Astrocyte of the hippocampus (primary cell): ENCODE results near the gene ALDH1A3.

Experiments used
- DNase-seq: peaks from one replicate; pipeline ENCODE4 v3.0.0; 2011; ENCODE audit warnings: low read depth, low spot score

ALDH1A3 gene

GRCh38 chr15:100881573-100882336 is 2.1 kb downstream of the ALDH1A3 start:
- DNase-seq, result no peak

GRCh38 chr15:100885116-100885515 is 5.5 kb downstream of the ALDH1A3 start:
- DNase-seq, result no peak

- no peak for DNase-seq
These were observed 6.2 kb downstream of the ALDH1A3 start for GRCh38 chr15:100885811-100886210.

- no peak for DNase-seq
These were observed 7.7 kb downstream of the ALDH1A3 start for GRCh38 chr15:100887211-100887913.

- DNase-seq, result peak; percentile 77
These were observed 9.9 kb downstream of the ALDH1A3 start for GRCh38 chr15:100889385-100890050.

GRCh38 chr15:100890051-100890720 is 10.6 kb downstream of the ALDH1A3 start:
- no peak for DNase-seq

- DNase-seq, result no peak
These were observed 11.2 kb downstream of the ALDH1A3 start for GRCh38 chr15:100890850-100891249.

GRCh38 chr15:100891307-100892012 is 11.8 kb downstream of the ALDH1A3 start:
- no peak for DNase-seq

GRCh38 chr15:100892013-100892355 is 12.4 kb downstream of the ALDH1A3 start:
- DNase-seq, result no peak

GRCh38 chr15:100893261-100893963 is 13.8 kb downstream of the ALDH1A3 start:
- DNase-seq, result no peak

GRCh38 chr15:100893964-100894295 is 14.3 kb downstream of the ALDH1A3 start:
- peak; percentile 66 for DNase-seq

- no peak for DNase-seq
These were observed 16.1 kb downstream of the ALDH1A3 start for GRCh38 chr15:100895721-100896120.

GRCh38 chr15:100897221-100898151 is 17.9 kb downstream of the ALDH1A3 start:
- DNase-seq, result no peak

- no peak for DNase-seq
These were observed 18.5 kb downstream of the ALDH1A3 start for GRCh38 chr15:100898152-100898490.

GRCh38 chr15:100898661-100899462 is 19.2 kb downstream of the ALDH1A3 start:
- DNase-seq, result no peak

GRCh38 chr15:100899601-100900000 is 20.0 kb downstream of the ALDH1A3 start:
- no peak for DNase-seq

GRCh38 chr15:100900136-100900794 is 20.6 kb downstream of the ALDH1A3 start:
- DNase-seq, result no peak

GRCh38 chr15:100900795-100901169 is 21.2 kb downstream of the ALDH1A3 start:
- no peak for DNase-seq

- DNase-seq, result no peak
These were observed 21.7 kb downstream of the ALDH1A3 start for GRCh38 chr15:100901296-100901695.
